ENCODE measurements around the gene SPATA17. TPM values are rescaled to one million over a fixed set of nuclear protein-coding genes. Genes with fewer than 3 reads are reported as not detected.
A peak's percentile ranks its signal among the peaks of the same experiment; 100 is the strongest.
"Not testable (repeated sequence)": the region's sequence is repeated elsewhere in the genome, so short reads cannot be mapped to it uniquely, and the experiment has no call there.

The SPATA17 gene, protein sequence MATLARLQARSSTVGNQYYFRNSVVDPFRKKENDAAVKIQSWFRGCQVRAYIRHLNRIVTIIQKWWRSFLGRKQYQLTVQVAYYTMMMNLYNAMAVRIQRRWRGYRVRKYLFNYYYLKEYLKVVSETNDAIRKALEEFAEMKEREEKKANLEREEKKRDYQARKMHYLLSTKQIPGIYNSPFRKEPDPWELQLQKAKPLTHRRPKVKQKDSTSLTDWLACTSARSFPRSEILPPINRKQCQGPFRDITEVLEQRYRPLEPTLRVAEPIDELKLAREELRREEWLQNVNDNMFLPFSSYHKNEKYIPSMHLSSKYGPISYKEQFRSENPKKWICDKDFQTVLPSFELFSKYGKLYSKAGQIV
- 1.8 TPM for polyA plus RNA-seq (2013, experiment 1 of 2; ENCODE audit: insufficient read length)
- 2.0 TPM for polyA plus RNA-seq (2013, experiment 2 of 2; ENCODE audit: insufficient read length)

DNA sequence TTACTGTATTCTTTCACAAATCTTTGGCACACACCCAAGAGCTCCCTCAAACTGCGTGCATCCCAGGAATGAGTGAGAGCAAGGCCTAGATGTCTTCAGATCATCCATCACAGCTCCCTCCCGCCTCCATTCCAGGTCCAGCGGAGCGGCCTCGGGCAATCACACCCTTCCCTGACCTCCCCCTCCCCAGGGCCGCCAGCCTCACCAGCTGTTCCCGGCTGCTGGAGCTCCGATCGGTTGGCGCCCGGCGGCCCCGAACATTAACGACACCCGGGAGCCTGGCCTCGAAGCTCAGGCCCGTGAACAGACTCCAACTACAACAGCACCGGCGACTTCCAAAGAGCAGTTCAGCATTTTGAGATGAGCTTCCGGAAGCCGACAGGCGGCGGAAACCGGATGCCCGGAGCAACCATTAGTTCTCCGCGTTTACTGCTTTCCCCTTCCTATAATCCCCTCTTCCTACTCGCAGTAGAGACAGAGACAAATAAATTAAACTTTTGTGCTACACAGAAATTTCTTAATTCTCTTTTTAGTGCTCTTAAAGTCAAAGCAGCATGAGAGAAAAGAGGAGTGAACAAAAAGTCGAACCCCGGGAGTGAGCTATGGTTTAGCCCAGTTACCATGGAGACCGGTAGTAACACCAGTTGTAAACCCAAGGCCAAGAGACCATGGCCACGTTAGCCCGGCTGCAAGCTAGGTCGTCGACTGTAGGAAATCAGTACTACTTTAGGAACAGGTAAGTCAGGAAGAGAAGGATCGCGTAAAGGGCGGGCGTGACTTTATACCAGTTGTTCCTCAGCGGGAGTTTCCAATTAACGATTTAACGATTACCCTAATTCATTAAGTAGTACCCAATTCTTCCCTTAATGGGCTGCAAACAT is at the start of gene SPATA17, which contains the start of gene GPATCH2:
Gene SPATA17, plus strand, starts transcription at position 634 of the 881 bp plus-strand sequence. Its CDS starts 35 bp downstream, at position 669.
Gene GPATCH2, minus strand, starts transcription at position 380 of the 881 bp plus-strand sequence. Its CDS starts 119 bp downstream, at position 261.
- DNase-seq, result peak; percentile 89

DNA sequence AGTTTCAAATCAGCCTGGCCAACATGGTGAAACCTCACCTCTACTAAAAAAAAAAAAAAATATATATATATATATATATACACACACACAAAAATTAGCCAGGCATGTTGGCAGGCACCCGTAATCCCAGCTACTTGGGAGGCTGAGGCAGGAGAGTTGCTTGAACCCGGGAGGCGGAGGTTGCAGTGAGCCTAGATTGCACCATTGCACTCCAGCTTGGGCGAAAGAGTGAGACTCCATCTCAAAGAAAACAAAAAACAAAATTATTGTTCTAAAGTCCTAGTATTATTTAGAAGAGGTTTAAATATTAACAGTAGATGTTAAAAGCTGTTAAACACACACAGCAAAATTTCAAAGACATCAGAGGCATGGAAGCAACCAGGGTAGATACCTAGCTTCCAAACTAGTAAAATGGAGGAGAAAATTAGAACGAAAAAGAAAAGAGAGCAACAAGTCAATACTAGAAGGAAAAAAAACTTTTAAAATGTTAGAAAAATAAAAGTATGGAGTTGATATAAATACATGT is 46.8 kb upstream of the SPATA17 start:
- DNase-seq, result not testable (repeated sequence)

DNA sequence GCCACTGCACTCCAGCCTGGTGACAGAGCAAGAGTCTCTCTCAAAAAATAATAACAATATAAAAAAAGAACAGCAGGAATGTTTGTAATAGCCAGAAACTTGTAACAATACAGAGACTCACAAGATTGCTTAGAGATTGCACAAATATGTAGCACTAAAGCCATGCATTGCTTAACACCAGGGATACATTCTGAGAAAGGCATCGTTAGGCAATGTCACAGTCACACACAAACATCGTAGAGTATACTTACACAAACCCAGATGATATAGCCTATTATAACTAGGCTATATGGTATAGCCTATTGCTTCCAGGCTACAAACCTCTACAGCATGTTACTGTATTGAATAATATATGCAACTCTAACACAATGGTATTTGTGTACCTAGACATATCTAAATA is 45.6 kb upstream of the SPATA17 start:
- no peak for DNase-seq

DNA sequence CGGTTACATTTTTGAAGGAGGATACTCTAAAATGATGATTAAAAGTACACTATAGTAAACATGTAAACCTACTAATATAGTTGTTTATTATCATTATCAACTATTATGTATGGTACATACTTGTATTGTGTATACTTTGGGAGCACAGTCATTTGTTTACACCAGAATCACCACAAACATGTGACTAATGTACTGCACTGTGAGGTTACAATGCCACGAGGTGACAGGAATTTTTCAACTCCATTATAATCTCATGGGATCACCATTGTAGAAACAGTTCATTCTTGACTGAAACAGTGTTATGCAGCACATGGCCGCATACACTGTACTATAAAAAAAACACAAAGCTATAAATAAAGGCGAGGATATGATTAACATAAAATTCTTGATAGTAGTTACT is 44.6 kb upstream of the SPATA17 start:
- no peak for DNase-seq

DNA sequence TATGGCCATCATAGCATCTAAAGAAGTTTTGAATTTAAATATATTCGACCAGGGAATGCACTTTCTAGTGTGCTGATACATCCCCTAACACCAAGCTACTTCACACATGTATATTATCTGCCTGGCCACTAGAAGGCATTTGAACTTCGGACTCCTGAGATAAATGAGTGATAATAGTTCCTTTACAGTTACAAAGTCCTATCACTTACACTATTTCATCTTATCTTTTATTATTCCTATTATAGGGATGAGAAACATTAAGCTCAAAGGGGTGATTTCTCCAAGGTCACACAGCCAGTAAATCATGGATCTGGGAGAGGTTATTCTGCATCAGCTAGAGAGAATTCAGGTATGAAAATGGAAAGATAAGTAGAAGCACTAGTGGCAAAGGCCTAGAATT is 40.5 kb upstream of the SPATA17 start:
- no peak for DNase-seq

DNA sequence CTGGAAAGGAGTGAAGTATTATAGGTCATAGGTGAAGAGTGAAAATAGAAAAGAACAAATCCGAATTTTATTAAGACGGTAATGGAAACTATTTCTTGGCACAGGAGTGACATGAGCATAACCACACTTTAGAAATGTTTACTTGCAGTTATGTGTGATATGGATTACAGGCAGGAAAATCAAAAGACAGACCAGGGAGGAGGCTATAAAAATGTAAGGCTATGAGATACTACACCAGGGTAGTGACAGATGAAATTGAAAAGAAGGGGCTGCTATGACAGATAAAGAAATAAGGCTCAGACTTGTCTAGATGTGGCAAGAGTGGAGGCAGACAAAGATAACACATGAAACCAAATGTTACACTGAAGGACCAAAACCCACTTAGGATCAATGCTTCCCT is 32.0 kb upstream of the SPATA17 start:
- DNase-seq, result no peak

DNA sequence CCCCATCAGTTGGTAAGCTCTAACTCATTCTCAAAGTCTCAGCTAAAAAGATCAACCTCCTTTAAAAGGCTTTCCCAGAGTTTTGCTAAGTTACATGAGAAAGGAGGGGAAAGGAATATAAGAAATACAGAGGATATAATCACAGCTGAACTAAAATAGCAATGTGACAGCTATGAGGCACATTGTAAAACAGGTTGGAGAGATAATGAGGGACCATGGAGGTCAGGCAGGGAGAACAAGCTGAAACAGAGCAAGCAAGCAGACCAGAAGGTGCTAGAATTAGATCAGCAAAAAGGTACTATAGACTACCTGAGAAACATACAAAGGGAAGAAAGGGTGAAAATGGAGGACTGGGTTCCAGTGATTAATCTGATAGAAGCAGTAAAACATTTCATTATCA is 28.8 kb upstream of the SPATA17 start:
- no peak for DNase-seq

DNA sequence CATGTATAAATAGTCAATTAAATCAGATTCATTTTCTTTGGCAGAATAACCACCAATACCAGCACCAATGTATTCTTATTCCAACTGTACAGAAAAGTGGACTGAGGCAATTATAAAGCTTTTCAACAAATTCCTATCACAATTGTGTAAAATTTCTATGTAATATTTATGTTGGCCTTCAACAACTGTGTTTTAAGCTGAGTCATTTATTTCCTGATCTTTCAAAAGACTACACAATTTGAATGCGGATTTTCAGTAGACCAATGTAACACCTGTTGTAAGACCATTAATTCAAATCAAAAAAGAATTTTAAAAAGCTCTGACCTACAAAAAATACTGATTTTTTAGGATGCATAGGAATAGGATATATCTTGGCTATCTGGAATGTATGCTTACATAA is 25.8 kb upstream of the SPATA17 start:
- DNase-seq, result no peak

DNA sequence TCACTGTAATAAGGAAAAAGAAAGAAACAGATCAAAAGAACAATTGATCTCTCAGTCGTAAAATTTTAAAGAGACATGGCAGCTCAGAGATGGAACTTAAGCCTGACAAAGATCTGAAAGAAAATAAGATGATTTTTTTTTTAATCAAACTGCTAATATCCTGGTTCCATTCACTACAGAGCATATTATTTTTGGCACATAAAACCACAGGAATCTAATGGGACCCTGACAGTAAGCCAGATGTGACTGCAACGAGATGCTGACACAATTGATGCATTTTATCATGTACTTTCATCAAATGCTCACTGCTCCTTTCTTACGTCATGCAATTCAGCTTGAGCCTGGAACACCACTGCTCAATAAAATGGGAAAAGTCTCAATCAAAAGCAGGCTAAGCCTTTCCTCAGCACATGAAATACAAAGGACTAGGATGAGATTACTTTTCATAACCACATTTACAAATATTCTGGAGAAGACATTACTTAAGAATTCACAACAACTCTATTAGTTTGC is 16.9 kb upstream of the SPATA17 start:
- DNase-seq, result peak; percentile 7

DNA sequence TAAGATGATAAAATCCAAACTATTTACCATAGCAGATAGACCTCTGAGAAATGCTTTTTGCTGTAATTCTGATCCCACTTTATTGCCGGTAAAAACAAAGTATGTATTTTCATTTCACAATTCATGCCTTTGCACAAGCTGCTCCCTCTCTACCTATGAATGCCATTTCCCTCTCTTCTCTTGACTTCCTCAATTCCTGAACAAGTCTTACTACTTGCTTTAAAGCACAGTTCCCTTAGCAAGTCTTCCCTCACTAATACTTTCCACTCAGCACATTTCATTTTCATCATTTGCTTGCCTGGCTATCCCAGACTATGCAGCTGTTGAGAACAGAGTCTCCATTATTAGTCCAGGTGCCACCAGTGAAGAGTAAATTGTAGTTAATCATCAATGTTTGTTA is 14.0 kb upstream of the SPATA17 start:
- DNase-seq, result no peak

DNA sequence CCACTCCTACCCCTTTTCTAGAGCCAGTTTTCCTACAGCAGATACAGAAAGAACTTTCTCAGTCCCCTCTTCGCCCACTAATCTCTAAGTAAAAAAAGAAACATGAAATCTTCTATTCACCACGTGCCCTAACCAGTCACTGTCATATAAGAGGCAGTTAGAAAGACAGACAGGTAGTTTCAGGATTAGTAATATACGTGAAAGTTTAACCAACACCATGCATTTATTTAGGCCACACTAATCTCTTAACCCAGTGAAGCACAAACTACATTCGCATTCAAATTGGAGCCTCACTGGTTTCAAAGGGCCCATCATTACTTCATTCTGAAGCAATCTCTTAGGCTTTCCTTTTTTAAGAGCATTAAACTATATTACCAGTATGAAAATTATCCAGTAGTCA is 10.3 kb upstream of the SPATA17 start:
- no peak for DNase-seq

DNA sequence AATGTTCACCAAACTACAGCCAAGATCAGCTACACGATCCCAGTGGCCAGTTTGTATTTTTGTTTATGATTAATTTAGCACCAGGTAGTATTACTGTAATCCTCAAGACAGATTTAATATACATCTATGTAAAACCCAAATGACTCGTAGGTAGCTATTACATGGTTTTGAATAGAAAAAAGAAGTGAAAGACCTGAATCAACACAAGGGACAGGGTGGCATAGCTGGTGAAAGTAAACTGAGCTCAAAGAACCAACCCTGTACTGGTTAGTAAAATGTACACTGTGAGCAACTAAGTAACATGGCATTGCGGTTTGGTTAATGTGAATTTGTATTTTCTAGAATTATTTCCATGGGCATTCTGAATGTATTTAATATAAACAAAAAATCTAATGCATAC is 9.1 kb upstream of the SPATA17 start:
- no peak for DNase-seq

DNA sequence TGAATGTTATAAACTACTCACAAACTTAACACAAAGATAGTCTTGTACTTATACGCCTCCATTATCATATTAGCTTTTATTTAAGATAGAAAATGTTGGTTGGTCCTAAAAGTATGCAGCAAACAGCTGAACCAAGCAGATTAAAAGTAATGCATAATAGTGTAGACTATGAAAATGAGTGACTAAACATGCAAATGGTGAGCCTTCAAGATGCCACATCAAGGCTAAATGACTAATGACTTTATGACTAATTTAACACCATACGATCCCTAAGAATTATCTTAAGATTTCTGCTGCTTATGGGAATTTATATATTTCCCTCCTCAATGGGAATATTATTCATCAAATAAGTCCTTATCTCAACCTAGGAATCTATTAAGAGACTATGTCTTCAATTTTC is 4.8 kb upstream of the SPATA17 start:
- no peak for DNase-seq

DNA sequence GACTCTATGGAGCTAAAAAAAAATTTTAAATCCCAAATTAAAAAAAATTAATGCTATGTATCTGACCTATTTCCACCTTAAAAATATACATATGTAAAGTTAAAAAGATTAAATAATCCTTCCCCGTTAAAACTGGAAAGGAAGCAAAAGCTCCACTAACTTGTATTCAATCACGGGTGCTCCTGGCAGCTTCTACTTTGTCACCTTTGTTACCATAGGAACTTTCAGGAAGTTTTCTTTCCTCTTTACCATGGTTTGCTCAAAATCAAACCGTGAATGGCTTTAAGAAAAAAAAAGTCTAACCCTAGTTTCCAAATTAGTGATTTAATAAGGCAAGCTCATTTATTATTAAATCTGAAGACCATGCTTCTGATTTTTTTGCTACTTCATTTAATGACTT is 3.7 kb upstream of the SPATA17 start:
- DNase-seq, result no peak

DNA sequence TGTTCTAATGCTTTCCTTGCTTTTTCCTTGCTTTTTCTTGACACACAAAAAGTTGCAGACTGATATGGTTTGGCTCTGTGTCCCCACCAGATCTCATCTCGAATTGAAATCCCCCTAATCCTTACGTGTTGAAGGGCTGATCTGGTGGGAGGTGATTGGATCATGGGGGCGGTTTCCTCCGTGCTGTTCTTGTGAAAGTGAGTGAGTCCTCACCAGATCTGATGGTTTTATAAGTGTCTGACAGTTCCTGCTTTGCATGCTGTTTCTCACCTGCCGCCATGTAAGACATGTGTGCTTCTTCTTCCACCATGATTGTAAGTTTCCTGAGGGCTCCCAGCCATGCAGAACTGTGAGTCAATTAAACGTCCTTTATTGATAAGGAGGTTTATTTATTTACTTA is 11.3 kb downstream of the SPATA17 start:
- no peak for DNase-seq

DNA sequence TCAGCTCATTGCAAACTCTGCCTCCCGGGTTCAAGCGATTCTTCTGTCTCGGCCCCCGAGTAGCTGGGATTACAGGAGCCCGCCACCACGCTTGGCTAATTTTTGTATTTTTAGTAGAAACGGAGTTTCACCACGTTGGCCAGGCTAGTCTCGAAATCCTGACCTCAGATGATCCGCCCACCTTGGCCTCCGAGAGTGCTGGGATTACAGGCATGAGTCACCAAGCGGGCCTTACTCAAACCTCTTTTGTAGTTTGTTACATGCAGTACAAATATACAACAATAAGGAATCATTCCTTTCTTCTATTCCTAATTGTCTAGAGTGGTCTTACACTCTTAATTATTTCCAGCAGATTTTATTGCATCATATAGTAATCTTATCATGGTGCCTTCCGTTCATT is 16.6 kb downstream of the SPATA17 start:
- DNase-seq, result no peak

DNA sequence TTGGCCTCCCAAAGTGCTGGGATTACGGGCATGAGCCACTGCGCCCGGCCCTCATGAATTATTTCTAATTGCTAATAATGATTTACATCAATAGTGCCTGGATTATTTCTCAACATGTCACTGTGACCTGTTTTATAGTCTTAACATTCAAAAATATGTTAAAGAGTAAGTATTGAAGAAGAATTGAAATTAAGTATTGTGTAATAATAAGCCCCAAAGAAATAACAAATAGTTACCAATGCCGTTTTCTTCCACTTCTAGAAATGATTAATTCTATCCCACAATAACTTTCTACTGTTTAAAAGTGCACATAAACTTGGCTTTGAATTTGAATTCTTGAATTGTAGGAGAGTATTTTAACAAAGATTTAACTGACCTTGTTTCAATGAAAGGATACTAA is 19.5 kb downstream of the SPATA17 start:
- DNase-seq, result no peak

DNA sequence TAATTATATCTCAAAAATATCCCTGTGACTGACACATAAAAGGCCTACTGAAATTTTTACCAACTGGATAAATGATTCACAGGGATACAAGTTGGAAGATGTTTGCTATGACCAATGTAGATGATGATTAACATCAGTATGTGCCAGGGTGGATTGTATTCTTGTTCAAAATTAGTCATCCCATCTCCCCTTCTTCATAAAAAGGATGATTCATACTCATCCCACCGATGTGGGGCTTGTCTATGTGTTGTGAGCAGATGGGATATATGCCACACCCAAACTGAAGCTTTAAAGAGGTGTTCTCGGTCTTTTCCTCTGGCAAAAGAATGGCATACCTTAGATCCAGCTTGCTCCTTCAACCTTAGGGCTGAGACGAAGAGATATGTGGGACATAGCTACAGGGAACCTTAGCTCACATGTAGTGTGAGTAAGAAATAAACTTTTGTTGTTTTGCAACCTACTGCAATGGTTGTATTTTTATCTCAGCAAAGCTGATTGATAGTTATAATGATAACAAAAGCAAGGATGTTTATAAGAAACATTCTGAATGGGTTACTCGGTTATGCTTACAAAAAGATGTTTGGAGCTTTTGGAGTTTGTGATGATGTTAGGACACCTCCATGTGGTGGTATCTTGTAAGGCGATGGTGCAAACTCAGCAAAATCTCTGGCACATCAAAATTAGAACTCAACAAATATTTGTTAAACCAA is 29.4 kb downstream of the SPATA17 start:
- peak; percentile 66 for DNase-seq

DNA sequence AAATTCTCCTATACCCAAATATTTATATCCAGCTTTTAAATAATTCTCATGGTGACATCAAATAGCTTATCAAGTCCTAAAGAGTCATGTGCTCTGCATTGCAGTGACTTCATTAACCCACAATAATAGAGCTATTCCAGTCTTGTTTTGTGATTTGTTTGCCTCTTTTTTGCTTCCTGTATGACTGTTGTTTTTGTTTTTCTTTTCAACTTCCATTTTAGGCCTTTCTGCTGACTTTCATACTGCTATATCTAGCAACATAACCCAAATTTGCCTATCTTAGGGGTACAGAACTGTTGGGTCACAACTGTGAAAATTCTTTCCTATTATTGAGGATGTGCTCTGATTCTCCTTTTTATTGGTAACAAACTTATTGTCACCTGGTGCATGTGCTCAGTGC is 30.3 kb downstream of the SPATA17 start:
- DNase-seq, result no peak

DNA sequence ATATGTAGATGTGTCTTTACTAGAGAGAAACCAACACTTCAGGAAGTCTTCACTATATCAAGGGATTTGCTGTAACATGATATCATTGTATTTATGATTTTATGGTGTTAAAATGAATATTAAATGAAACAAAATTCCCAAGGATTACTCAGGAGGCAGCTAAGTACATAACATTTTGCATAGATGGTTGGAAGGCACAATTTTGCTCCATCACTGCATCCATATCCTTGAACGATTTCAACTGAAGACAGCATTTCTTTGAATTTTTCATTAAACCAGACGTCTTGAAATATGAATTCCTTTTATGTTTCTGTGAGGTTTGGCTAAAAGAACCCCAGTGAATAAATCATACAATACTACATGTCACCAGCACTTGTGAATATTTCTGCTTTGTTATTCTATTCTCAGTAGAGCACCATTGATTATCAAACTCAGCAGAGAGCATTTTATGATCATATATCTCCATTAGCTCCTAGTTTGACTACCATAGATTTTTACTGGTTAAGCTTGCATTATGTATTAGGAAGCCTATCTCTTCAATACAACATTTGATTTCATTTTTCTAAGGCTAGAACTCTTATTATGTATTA is 37.3 kb downstream of the SPATA17 start:
- DNase-seq, result no peak

DNA sequence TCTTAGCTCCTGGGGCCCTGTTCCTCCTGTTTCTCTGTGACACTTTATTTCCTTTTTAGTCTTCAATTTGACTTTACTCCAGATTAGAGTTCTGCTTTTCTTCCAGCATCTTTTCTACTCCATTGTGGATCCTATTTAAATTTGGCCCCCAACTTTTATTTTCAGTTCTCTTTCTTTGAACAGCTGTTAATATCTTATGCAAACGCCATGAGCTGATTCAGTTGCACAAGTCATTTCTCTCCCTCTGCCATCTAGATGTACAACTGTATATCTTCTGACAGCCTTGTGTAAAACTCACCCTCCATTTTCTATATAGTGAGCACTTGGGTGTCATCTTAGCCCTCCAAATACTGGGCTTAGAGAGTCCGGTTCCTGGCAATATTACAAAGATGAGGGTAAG is 42.2 kb downstream of the SPATA17 start:
- DNase-seq, result no peak

Data from fibroblast of skin of scalp (primary cell).